Natural killer cell (primary cell): ENCODE measurements around the gene SRP68. TPM values are rescaled to one million over a fixed set of nuclear protein-coding genes. Genes with fewer than 3 reads are reported as not detected.

Source experiments
- ATAC-seq, 3 donors: fragments of 150-1000 bp in 2 of 3; fragments of 200-7000 bp in 1 of 3; cut with Tn5 transposase; 1 replicate in 1 of 3; 2 replicates in 2 of 3; pipeline ENCODE4 v1.10.0; 2021; ENCODE audit warnings: mild to moderate bottlenecking in 2 of 3, moderate library complexity in 2 of 3
- DNase-seq, 2 donors: peaks; one replicate each; pipeline versions ENCODE4 v3.0.0 to v3.0.0-alpha.2; 2013 to 2021; ENCODE audit warnings: mixed read lengths in 1 of 2
- H3K27ac ChIP-seq: one replicate; pipeline ENCODE4 v1.5.1; 2013; ENCODE audit warnings: mild to moderate bottlenecking, low read length
- H3K27me3 ChIP-seq: one replicate; pipeline ENCODE4 v1.6.1; 2013; ENCODE audit warnings: low read length; ENCODE audit not compliant: control insufficient read depth, insufficient read depth
- H3K36me3 ChIP-seq: one replicate; pipeline ENCODE4 v1.6.1; 2013; ENCODE audit warnings: low read length; ENCODE audit not compliant: control insufficient read depth, insufficient read depth
- H3K4me1 ChIP-seq: one replicate; pipeline ENCODE4 v1.6.1; 2013; ENCODE audit warnings: low read length; ENCODE audit not compliant: control insufficient read depth, insufficient read depth
- H3K4me3 ChIP-seq: one replicate; pipeline ENCODE4 v1.5.1; 2013; ENCODE audit warnings: low read length
- H3K9me3 ChIP-seq: one replicate; pipeline ENCODE4 v1.6.1; 2013; ENCODE audit warnings: low read length; ENCODE audit not compliant: control insufficient read depth, insufficient read depth
- H3K27ac Mint-ChIP-seq, 2 donors: one replicate each; pipeline ENCODE4 v1.8.0; 2022; ENCODE audit warnings: mild to moderate bottlenecking in 2 of 2, mixed read lengths in 2 of 2, moderate library complexity in 1 of 2
- H3K27me3 Mint-ChIP-seq, 2 donors: one replicate each; pipeline ENCODE4 v1.8.0; 2022; ENCODE audit warnings: low read depth in 2 of 2, mixed read lengths in 2 of 2
- H3K36me3 Mint-ChIP-seq: one replicate; pipeline ENCODE4 v1.8.0; 2022; ENCODE audit warnings: mixed read lengths
- H3K4me1 Mint-ChIP-seq, 2 donors: one replicate each; pipeline ENCODE4 v1.8.0; 2022; ENCODE audit warnings: mixed read lengths in 2 of 2
- H3K4me3 Mint-ChIP-seq: one replicate; pipeline ENCODE4 v1.8.0; 2022; ENCODE audit warnings: mild to moderate bottlenecking, moderate library complexity, mixed read lengths
- H3K9me3 Mint-ChIP-seq, 2 donors: one replicate each; pipeline ENCODE4 v1.8.0; 2022; ENCODE audit warnings: mixed read lengths in 2 of 2
- WGBS: methylation state at CpG from one replicate; pipeline ENCODE4 v1.1.7; 2013; ENCODE audit warnings: missing lambda C conversion rate; ENCODE audit not compliant: insufficient coverage; 5-methylcytosine and 5-hydroxymethylcytosine counted together
- intact Hi-C: fragments of 100-400 bp; cut with micrococcal nuclease; formaldehyde crosslinking; loops from one replicate; pipeline ENCODE4 v1.14.2; 2022
- total RNA-seq, 4 donors: library from RNA; stranded (reverse); fragments of 120-200 nt in 1 of 4; gene quantifications; one replicate each; pipeline versions ENCODE4 v1.2.3 to v1.2.4, GENCODE V29; 2013 to 2022
- TF ChIP-seq, protein P1 (sequence below): fragments of 200-600 bp; IDR thresholded peaks from one replicate; pipeline ENCODE4 v1.8.0; 2022; ENCODE audit warnings: antibody characterized with exemption

SRP68 gene
- total RNA-seq, 3 donors from 2014 or later (not counting 1 experiment from before 2014, with no cell fraction given): 57.8 to 74.4 (median 70.7) TPM

DNA sequence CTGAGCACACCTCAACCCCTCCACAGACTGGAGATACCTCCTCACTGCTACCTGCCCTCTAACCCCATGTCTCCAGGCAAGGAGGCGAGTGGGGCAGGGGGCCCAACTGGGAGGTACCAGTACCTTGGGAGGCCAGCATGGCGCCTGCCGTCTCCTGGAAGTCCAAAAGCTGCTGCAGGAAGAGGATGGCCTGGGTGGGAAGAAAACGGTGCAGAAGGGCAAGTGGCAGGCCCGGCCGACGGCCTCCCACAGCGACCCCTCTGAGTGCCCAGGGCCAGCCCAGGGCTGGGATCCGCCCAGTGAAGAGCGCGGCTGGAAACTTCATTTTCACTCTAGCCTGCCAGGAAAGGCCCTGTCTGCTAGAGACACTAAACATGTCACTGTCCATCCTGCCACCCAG is 15.2 kb upstream of the SRP68 start:
- Histone ChIP-seq H3K4me1 (no peaks in the 10 kb centered on the region), H3K27ac (no peak overlapping the region), H3K36me3 (peaks cover 91% of the 10 kb centered on the region), H3K27me3 (no peaks in the 10 kb centered on the region), H3K4me3 (no peak overlapping the region), H3K9me3 (no peaks in the 10 kb centered on the region)
- Mint-ChIP-seq H3K36me3 (no peaks in the 10 kb centered on the region), H3K27ac (no peak overlapping the region), H3K9me3 (no peaks in the 10 kb centered on the region), H3K4me3 (no peak overlapping the region), H3K4me1 (no peaks in the 10 kb centered on the region), H3K27me3 (no peaks in the 10 kb centered on the region)
- ATAC-seq (no peak), DNase-seq (no peak)
- TF ChIP-seq, protein P1, sequence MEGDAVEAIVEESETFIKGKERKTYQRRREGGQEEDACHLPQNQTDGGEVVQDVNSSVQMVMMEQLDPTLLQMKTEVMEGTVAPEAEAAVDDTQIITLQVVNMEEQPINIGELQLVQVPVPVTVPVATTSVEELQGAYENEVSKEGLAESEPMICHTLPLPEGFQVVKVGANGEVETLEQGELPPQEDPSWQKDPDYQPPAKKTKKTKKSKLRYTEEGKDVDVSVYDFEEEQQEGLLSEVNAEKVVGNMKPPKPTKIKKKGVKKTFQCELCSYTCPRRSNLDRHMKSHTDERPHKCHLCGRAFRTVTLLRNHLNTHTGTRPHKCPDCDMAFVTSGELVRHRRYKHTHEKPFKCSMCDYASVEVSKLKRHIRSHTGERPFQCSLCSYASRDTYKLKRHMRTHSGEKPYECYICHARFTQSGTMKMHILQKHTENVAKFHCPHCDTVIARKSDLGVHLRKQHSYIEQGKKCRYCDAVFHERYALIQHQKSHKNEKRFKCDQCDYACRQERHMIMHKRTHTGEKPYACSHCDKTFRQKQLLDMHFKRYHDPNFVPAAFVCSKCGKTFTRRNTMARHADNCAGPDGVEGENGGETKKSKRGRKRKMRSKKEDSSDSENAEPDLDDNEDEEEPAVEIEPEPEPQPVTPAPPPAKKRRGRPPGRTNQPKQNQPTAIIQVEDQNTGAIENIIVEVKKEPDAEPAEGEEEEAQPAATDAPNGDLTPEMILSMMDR: no peak
- intact Hi-C loops: no loop called here
- 98% methylated on average over 11 of the region's 11 CpGs for WGBS

DNA sequence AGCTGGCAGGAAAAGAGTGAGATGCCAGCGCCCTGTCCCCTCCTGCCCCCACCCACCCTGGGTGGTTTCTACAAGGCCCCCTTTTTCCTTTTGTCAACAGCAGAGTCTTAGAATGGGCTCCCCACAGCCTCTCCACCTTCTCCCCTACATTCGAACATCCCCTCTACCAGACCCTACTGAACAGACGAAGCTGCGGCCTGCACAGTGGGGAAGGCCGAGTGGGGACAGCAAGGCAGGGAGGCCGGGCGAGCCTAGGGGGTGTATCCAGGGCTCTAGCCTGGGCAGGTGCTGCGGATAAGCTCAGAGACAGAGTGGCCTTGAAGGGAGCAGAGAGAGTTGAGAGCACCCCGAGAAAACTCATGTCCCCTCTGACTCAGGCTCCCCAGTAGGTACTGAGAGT is 14.1 kb upstream of the SRP68 start:
- no peaks in the 10 kb centered on the region for H3K9me3 ChIP-seq
- Mint-ChIP-seq H3K36me3 (no peaks in the 10 kb centered on the region), H3K4me3 (no peak overlapping the region), H3K9me3 (no peaks in the 10 kb centered on the region), H3K4me1 (peaks cover 0 to 6% of the 10 kb centered on the region in 2 donors), H3K27ac (no peak overlapping the region), H3K27me3 (no peaks in the 10 kb centered on the region)
- no peaks in the 10 kb centered on the region for H3K4me1 ChIP-seq
- H3K27me3 ChIP-seq: no peaks in the 10 kb centered on the region
- no peak overlapping the region for H3K27ac ChIP-seq
- over 99% methylated on average over 9 of the region's 9 CpGs for WGBS
- DNase-seq (no peak), ATAC-seq (no peak)
- TF ChIP-seq, protein P1: no peak
- intact Hi-C loops: no loop called here
- no peak overlapping the region for H3K4me3 ChIP-seq
- peaks cover 88% of the 10 kb centered on the region for H3K36me3 ChIP-seq

DNA sequence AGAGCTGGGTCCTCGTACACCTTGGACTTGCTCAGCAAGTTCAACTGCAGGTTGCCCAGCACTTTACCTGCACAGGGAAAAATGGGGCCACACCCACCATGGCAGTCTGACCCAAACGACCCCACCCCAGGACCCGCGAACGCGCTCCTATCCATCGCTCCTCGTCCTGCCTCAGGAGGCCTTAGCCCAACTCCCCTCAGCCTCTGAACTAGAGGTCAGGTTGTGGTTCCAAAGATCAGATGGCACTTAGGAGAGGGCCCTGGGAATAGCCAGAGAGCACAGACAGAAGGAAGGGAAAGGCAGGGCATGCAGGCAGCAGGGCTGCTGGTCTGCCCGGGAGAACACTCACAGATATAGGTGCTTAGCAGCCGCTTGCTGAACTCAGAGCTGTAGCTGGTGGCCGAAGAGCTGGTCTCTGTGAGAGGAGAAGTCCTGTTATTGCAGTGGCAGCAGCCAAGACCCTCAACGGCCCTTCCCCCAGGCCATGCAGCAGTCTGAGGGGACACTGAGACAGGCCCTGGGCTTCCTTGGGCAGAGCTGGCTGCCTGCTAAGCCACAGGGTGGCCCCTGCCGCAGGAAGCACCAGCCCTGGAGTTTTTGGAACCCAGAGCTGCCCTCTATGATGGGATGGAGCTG is 13.5 kb upstream of the SRP68 start:
- DNase-seq: no peak
- intact Hi-C loops: no loop called here
- Mint-ChIP-seq H3K27me3 (no peaks in the 10 kb centered on the region), H3K9me3 (no peaks in the 10 kb centered on the region), H3K4me1 (peaks cover 0 to 6% of the 10 kb centered on the region in 2 donors), H3K36me3 (no peaks in the 10 kb centered on the region), H3K27ac (no peak overlapping the region), H3K4me3 (no peak overlapping the region)
- ATAC-seq: no peak
- H3K36me3 ChIP-seq: peaks cover 83% of the 10 kb centered on the region
- 96% methylated on average over 13 of the region's 13 CpGs for WGBS
- no peak overlapping the region for H3K27ac ChIP-seq
- H3K4me3 ChIP-seq: no peak overlapping the region
- no peaks in the 10 kb centered on the region for H3K4me1 ChIP-seq
- TF ChIP-seq, protein P1: no peak
- H3K27me3 ChIP-seq: no peaks in the 10 kb centered on the region
- no peaks in the 10 kb centered on the region for H3K9me3 ChIP-seq
